Tibial nerve (tissue), 4 donors: ENCODE measurements around the gene TP73.

Experiments used
- EP300 ChIP-seq, 2 donors: sonication (generic); formaldehyde crosslinking; IDR thresholded peaks; one replicate each; pipeline ENCODE4 v1.6.1; 2017; ENCODE audit warnings: antibody characterized with exemption in 2 of 2, mild to moderate bottlenecking in 1 of 2
- TF ChIP-seq, protein P1 (sequence below), 5 experiments: fragments of 200-600 bp in 3 of 5; fragments of 450-650 bp in 2 of 5; sonication (generic) in 3 of 5; IDR thresholded peaks; one replicate each; pipeline ENCODE4 v1.5.1; 2016 to 2019; ENCODE audit warnings: antibody characterized with exemption in 5 of 5, mild to moderate bottlenecking in 3 of 5, moderate library complexity in 2 of 5

DNA sequence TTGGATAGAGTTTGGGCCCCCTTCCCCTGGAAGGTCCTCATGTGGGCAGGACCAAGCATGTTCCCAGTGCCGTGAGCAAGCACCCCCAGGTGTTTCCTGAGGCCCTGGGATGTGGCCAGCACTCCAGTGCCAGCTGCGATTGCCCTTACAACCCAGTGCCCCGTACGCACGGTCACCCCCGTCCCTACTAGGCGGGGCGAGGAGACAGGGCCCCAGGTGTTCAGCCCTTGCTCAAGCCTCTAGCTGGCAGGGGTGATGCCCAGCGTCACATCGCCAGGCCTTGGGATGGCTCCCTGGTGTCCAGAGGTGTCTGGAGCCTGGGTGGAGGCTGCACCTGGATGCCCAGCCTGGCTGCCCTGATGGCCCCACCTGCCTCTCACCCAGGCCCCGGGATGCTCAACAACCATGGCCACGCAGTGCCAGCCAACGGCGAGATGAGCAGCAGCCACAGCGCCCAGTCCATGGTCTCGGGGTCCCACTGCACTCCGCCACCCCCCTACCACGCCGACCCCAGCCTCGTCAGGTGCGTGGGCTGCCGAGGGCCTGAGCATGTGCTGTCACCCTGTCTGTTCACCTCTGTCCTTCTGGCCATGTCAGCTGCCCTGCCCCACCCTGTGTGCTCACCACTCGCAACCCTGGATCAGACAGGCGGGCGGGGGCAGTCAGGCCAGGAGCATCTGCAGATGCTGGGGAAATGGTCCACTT lies 78.4 kb downstream of the TP73 start:
- TF ChIP-seq, protein P1, sequence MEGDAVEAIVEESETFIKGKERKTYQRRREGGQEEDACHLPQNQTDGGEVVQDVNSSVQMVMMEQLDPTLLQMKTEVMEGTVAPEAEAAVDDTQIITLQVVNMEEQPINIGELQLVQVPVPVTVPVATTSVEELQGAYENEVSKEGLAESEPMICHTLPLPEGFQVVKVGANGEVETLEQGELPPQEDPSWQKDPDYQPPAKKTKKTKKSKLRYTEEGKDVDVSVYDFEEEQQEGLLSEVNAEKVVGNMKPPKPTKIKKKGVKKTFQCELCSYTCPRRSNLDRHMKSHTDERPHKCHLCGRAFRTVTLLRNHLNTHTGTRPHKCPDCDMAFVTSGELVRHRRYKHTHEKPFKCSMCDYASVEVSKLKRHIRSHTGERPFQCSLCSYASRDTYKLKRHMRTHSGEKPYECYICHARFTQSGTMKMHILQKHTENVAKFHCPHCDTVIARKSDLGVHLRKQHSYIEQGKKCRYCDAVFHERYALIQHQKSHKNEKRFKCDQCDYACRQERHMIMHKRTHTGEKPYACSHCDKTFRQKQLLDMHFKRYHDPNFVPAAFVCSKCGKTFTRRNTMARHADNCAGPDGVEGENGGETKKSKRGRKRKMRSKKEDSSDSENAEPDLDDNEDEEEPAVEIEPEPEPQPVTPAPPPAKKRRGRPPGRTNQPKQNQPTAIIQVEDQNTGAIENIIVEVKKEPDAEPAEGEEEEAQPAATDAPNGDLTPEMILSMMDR (IDR thresholded peaks at IDR 0.05): no peak
- TF ChIP-seq EP300 (IDR thresholded peaks at IDR 0.05): no peak
